HCT116 (cell line): ENCODE measurements around the gene FAIM2. TPM values are rescaled to one million over a fixed set of nuclear protein-coding genes. Genes with fewer than 3 reads are reported as not detected.
"Not testable (repeated sequence)": the region's sequence is repeated elsewhere in the genome, so short reads cannot be mapped to it uniquely, and the experiment has no call there.

Experiments
- ATAC-seq: fragments of 200-7000 bp; cut with Tn5 transposase; 2 replicates; pipeline ENCODE4 v1.9.1; 2020; ENCODE audit warnings: mild to moderate bottlenecking, moderate library complexity
- BruUV-seq: library from RNA; stranded (reverse); fragments of 400-500 nt; replicated peaks from 2 replicates; lab custom pipeline; 2021; lab: Mats Ljungman, UMichigan
- CTCF ChIA-PET: fragments of 300-600 bp; sonication (Branson Sonifier 250); formaldehyde crosslinking; loops from one replicate; lab custom pipeline; 2021; ENCODE audit warnings: antibody characterized with exemption; lab: Charles Lee
- POLR2A ChIA-PET: fragments of 300-600, 350-600 bp; sonication (Branson Sonifier 250); formaldehyde crosslinking; loops from one replicate; lab custom pipeline; 2021; ENCODE audit warnings: antibody characterized with exemption; lab: Charles Lee
- RAD21 ChIA-PET, 2 experiments: fragments of 300-600 bp; sonication (Branson Sonifier 250); formaldehyde crosslinking; loops; one replicate each; lab custom pipeline; 2023; ENCODE audit warnings: low total read pairs in 2 of 2; ENCODE audit not compliant: uncharacterized antibody in 2 of 2, unreplicated experiment in 2 of 2, low non-redundant PET in 1 of 2; lab: Charles Lee
- DNase-seq: peaks from one replicate; pipeline ENCODE4 v3.0.0-alpha.2; 2010; ENCODE audit warnings: low read depth, low spot score
- H2AFZ ChIP-seq: fragments of 200-600 bp; shearing (Covaris generic), sonication (generic); 2 replicates; pipeline ENCODE4 v1.6.1; 2017; ENCODE audit warnings: low read depth, mixed run types, mixed read lengths, antibody characterized with exemption, low read length; ENCODE audit not compliant: poor library complexity, severe bottlenecking
- H3K27ac ChIP-seq: 2 replicates; pipeline ENCODE4 v1.5.1; 2012; ENCODE audit warnings: low read depth, low read length
- H3K27me3 ChIP-seq: fragments of 200-600 bp; sonication (generic); 2 replicates; pipeline ENCODE4 v1.6.1; 2016; ENCODE audit warnings: mixed run types, low read length, mixed read lengths; ENCODE audit not compliant: insufficient read depth
- H3K36me3 ChIP-seq, 2 experiments: fragments of 200-500 bp in 1 of 2; fragments of 200-600 bp in 1 of 2; sonication (Bioruptor generic) in 1 of 2; sonication (generic) in 1 of 2; 2 replicates each; pipeline versions ENCODE4 v1.5.1 to v1.6.1; 2014 to 2016; ENCODE audit warnings: low read length in 2 of 2, inconsistent platforms in 1 of 2, mixed read lengths in 1 of 2, mixed run types in 1 of 2; ENCODE audit not compliant: insufficient read depth in 2 of 2, control insufficient read depth in 1 of 2
- H3K4me1 ChIP-seq, 2 experiments: fragments of 200-600 bp in 1 of 2; sonication (generic) in 1 of 2; 2 replicates each; pipeline versions ENCODE4 v1.5.1 to v1.6.1; 2012 to 2017; ENCODE audit warnings: low read length in 2 of 2, inconsistent platforms in 1 of 2, mild to moderate bottlenecking in 1 of 2, mixed read lengths in 1 of 2, mixed run types in 1 of 2, moderate library complexity in 1 of 2; ENCODE audit not compliant: insufficient read depth in 2 of 2, control insufficient read depth in 1 of 2
- H3K4me2 ChIP-seq: fragments of 200-600 bp; sonication (generic); 2 replicates; pipeline ENCODE4 v1.6.1; 2017; ENCODE audit warnings: mixed run types, low read length, mixed read lengths
- H3K4me3 ChIP-seq, 2 experiments: fragments of 200-600 bp in 1 of 2; sonication (generic) in 1 of 2; replicated peaks in 1 of 2; 2 replicates each; pipeline ENCODE4 v1.5.1; 2011 to 2016; ENCODE audit warnings: low read length in 2 of 2, control low read depth in 1 of 2, low read depth in 1 of 2, mild to moderate bottlenecking in 1 of 2, mixed read lengths in 1 of 2, mixed run types in 1 of 2
- H3K79me2 ChIP-seq: fragments of 200-600 bp; sonication (generic); 2 replicates; pipeline ENCODE4 v1.6.1; 2017; ENCODE audit warnings: mild to moderate bottlenecking, mixed run types, low read length, moderate library complexity, mixed read lengths; ENCODE audit not compliant: insufficient read depth
- H3K9ac ChIP-seq: fragments of 200-600 bp; sonication (generic); 2 replicates; pipeline ENCODE4 v1.6.1; 2016; ENCODE audit warnings: low read length, mixed read lengths
- H3K9me2 ChIP-seq: fragments of 200-600 bp; sonication (generic), shearing (Covaris generic); 2 replicates; pipeline ENCODE4 v1.6.1; 2017; ENCODE audit warnings: mixed run types, mild to moderate bottlenecking, moderate library complexity; ENCODE audit not compliant: insufficient read depth
- H3K9me3 ChIP-seq, 2 experiments: fragments of 200-500 bp in 1 of 2; fragments of 200-600 bp in 1 of 2; sonication (Bioruptor generic) in 1 of 2; sonication (generic) in 1 of 2; 2 replicates each; pipeline ENCODE4 v1.6.1; 2014 to 2017; ENCODE audit warnings: low read length in 2 of 2, mixed read lengths in 2 of 2, inconsistent platforms in 1 of 2, low read depth in 1 of 2, mild to moderate bottlenecking in 1 of 2, mixed run types in 1 of 2, moderate library complexity in 1 of 2; ENCODE audit not compliant: control insufficient read depth in 1 of 2, insufficient read depth in 1 of 2
- H4K20me1 ChIP-seq: fragments of 200-600 bp; sonication (generic), shearing (Covaris generic); 2 replicates; pipeline ENCODE4 v1.6.1; 2017; ENCODE audit warnings: mixed run types, mild to moderate bottlenecking, moderate library complexity; ENCODE audit not compliant: insufficient read depth
- CBX3 ChIP-seq: IDR thresholded peaks from 2 replicates; pipeline ENCODE4 v1.6.1; 2012; ENCODE audit warnings: low read depth
- EGR1 ChIP-seq: IDR thresholded peaks from 2 replicates; pipeline ENCODE4 v1.6.1; 2012; ENCODE audit warnings: low read depth
- EZH2 ChIP-seq: fragments of 200-600 bp; sonication (generic); IDR thresholded peaks from 2 replicates; pipeline ENCODE4 v1.6.1; 2017; ENCODE audit warnings: antibody characterized with exemption, mixed run types
- FOSL1 ChIP-seq: IDR thresholded peaks from 2 replicates; pipeline ENCODE4 v1.6.1; 2012; ENCODE audit warnings: low read depth
- MAX ChIP-seq: IDR thresholded peaks from 2 replicates; pipeline ENCODE4 v1.6.1; 2012
- RAD21 ChIP-seq: IDR thresholded peaks from 2 replicates; pipeline ENCODE4 v1.6.1; 2012; ENCODE audit warnings: low read depth, mild to moderate bottlenecking
- SP1 ChIP-seq: IDR thresholded peaks from 2 replicates; pipeline ENCODE4 v1.6.1; 2012; ENCODE audit warnings: low read depth
- TCF7L2 ChIP-seq: IDR thresholded peaks from 2 replicates; pipeline ENCODE4 v1.7.0; 2011; ENCODE audit warnings: borderline replicate concordance, inconsistent platforms; ENCODE audit not compliant: insufficient read depth, insufficient read length; ENCODE audit errors: extremely low read depth
- YY1 ChIP-seq: IDR thresholded peaks from 2 replicates; pipeline ENCODE4 v1.6.1; 2011; ENCODE audit warnings: low read length, low read depth, moderate library complexity, mild to moderate bottlenecking; ENCODE audit not compliant: insufficient replicate concordance; ENCODE audit errors: extremely low read depth
- ZFX ChIP-seq: fragments of 450-650 bp; IDR thresholded peaks from 2 replicates; pipeline ENCODE4 v1.6.1; 2017
- intact Hi-C: fragments of 100-400 bp; cut with micrococcal nuclease; formaldehyde crosslinking; loops from 2 replicates; pipeline ENCODE4 v1.10.0; 2022
- total RNA-seq: library from RNA; stranded (reverse); gene quantifications from one replicate; pipeline ENCODE4 v1.2.1, GENCODE V29; 2021; ENCODE audit not compliant: unreplicated experiment
- TF ChIP-seq, protein P1 (sequence below): IDR thresholded peaks from 2 replicates; pipeline ENCODE4 v1.6.1; 2012

The FAIM2 gene
- total RNA-seq, 1 experiment from 2014 or later: not detected

GRCh38 chr12:49879065-49879464, 24.6 kb downstream of the FAIM2 start:
- POLR2A ChIA-PET, intact Hi-C loops, DNase-seq, H3K79me2 ChIP-seq, H3K9me2 ChIP-seq, H3K9ac ChIP-seq, H3K36me3 ChIP-seq, H3K27ac ChIP-seq, ATAC-seq, H3K27me3 ChIP-seq, CTCF ChIA-PET, H2AFZ ChIP-seq, H3K4me3 ChIP-seq, H3K4me2 ChIP-seq, RAD21 ChIA-PET, H3K4me1 ChIP-seq, H3K9me3 ChIP-seq, H4K20me1 ChIP-seq, BruUV-seq: not testable (repeated sequence)

DNA sequence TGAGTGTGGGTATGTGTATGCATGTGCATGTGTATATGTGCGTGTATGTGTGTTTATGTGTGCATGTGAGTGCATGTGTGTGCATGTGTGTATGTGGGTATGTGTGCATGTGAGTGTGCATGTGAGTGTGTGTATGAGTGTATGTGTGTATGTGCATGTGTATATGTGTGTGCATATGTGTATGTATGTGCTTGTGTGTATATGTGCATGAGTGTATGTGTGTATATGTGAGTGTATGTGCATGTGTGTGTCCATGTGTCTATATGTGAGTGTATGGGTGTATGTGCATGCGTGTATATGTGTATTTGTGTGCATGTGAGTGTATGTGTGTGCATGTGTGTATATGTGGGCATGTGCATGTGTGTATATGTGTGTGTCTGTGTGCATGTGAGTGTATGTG, 25.7 kb downstream of the FAIM2 start:
- no TSS peak for BruUV-seq
- POLR2A ChIA-PET: no interaction called here

More for the DNA sequence above, 25.7 kb downstream of the FAIM2 start:
- Histone ChIP-seq H3K79me2 (no peaks in the 10 kb centered on the region), H3K36me3 (no peaks in the 10 kb centered on the region), H3K9me3 (peaks cover 0 to 10% of the 10 kb centered on the region in 2 experiments; a peak in 1 of 4 replicates), H3K27ac (no peak overlapping the region), H3K27me3 (no peaks in the 10 kb centered on the region), H3K9me2 (no peaks in the 10 kb centered on the region), H2AFZ (no peak overlapping the region), H3K4me2 (no peak overlapping the region), H3K4me1 (no peaks in the 10 kb centered on the region), H3K4me3 (no peak overlapping the region), H3K9ac (no peak overlapping the region), H4K20me1 (no peaks in the 10 kb centered on the region)
- TF ChIP-seq, protein P1, sequence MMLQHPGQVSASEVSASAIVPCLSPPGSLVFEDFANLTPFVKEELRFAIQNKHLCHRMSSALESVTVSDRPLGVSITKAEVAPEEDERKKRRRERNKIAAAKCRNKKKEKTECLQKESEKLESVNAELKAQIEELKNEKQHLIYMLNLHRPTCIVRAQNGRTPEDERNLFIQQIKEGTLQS: no peak
- TF ChIP-seq CBX3 (no peak), FOSL1 (no peak), ZFX (no peak), SP1 (no peak), EGR1 (no peak), EZH2 (no peak), TCF7L2 (no peak), RAD21 (no peak), MAX (no peak), YY1 (no peak)
- ChIA-PET RAD21 (no interaction called here), CTCF (no interaction called here)
- DNase-seq: no peak
- ATAC-seq: no peak
- intact Hi-C loops: no loop called here
